GM21737 (cell line): Measurements from ENCODE around the gene CUX1.
"Not testable (repeated sequence)": the region's sequence is repeated elsewhere in the genome, so short reads cannot be mapped to it uniquely, and the experiment has no call there.

Source experiments
- ATAC-seq: cut with Tn5 transposase; IDR thresholded peaks from one replicate; pipeline ENCODE4 v1.9.1; 2021; ENCODE audit warnings: mild to moderate bottlenecking, moderate library complexity; ENCODE audit not compliant: unreplicated experiment

The CUX1 gene

GRCh38 chr7:102318482-102318971, 501.1 kb downstream of the CUX1 start:
- no peak for ATAC-seq

GRCh38 chr7:102319671-102320070, 502.2 kb downstream of the CUX1 start:
- ATAC-seq: no peak

- no peak for ATAC-seq
Measured at GRCh38 chr7:102320181-102320580, 502.8 kb downstream of the CUX1 start.

- ATAC-seq: no peak
Measured at GRCh38 chr7:102320601-102321350, 503.4 kb downstream of the CUX1 start.

- ATAC-seq: no peak
Measured at GRCh38 chr7:102321351-102322201, 504.1 kb downstream of the CUX1 start.

GRCh38 chr7:102322202-102322715, 504.8 kb downstream of the CUX1 start:
- no peak for ATAC-seq

- no peak for ATAC-seq
Measured at GRCh38 chr7:102323914-102324195, 506.4 kb downstream of the CUX1 start.

- ATAC-seq: not testable (repeated sequence)
Measured at GRCh38 chr7:102325106-102325505, 507.7 kb downstream of the CUX1 start.

GRCh38 chr7:102326157-102326889, 508.9 kb downstream of the CUX1 start:
- ATAC-seq: no peak

GRCh38 chr7:102327183-102327582, 509.8 kb downstream of the CUX1 start:
- not testable (repeated sequence) for ATAC-seq

- ATAC-seq: not testable (repeated sequence)
Measured at GRCh38 chr7:102328863-102329262, 511.4 kb downstream of the CUX1 start.

GRCh38 chr7:102329366-102329765, 511.9 kb downstream of the CUX1 start:
- ATAC-seq: not testable (repeated sequence)

GRCh38 chr7:102330666-102331460, 513.4 kb downstream of the CUX1 start:
- not testable (repeated sequence) for ATAC-seq
